ENCODE results near the gene C6orf132. TPM values are rescaled to one million over a fixed set of nuclear protein-coding genes. Genes with fewer than 3 reads are reported as not detected.

C6orf132 gene
- total and polyA plus RNA-seq, 8 donors = 27.4 to 99.2 (median 73.3) TPM

DNA sequence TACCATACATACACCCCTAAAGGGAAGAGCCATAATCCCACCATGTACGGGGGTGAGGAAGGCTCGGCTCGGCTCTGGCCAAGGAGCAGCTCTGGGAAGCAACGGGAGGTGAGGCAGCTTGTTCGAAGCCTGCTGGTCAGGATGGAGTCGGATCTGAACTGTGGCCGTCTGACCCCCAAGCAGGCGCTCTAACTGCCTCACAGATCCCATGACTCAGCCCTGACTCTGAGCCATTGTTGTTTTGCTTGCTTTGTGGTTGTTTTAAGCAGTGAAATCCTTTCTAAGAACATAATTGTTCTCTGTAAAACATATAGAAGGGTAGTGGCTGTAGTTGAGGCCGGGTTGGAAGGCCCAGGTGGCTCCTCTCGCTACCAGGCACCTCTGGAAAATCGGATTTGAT lies 10.9 kb downstream of the C6orf132 start:
- peaks cover 5 to 31% (median 21%) of the 10 kb centered on the region in 4 donors for H3K36me3 ChIP-seq
- no peaks in the 10 kb centered on the region for H3K9me3 ChIP-seq
- no peaks in the 10 kb centered on the region for H3K27me3 ChIP-seq
- no peak overlapping the region for H3K4me3 ChIP-seq
- H3K4me1 ChIP-seq = peaks cover 36 to 55% (median 43%) of the 10 kb centered on the region in 4 donors
- peak overlapping the region in 1 of 5 donors; percentile 26 for H3K27ac ChIP-seq
- intact Hi-C loops (cut with DNase I; ENCODE audit: low total_unique reads) = no loop called here
- TF ChIP-seq, protein P1, sequence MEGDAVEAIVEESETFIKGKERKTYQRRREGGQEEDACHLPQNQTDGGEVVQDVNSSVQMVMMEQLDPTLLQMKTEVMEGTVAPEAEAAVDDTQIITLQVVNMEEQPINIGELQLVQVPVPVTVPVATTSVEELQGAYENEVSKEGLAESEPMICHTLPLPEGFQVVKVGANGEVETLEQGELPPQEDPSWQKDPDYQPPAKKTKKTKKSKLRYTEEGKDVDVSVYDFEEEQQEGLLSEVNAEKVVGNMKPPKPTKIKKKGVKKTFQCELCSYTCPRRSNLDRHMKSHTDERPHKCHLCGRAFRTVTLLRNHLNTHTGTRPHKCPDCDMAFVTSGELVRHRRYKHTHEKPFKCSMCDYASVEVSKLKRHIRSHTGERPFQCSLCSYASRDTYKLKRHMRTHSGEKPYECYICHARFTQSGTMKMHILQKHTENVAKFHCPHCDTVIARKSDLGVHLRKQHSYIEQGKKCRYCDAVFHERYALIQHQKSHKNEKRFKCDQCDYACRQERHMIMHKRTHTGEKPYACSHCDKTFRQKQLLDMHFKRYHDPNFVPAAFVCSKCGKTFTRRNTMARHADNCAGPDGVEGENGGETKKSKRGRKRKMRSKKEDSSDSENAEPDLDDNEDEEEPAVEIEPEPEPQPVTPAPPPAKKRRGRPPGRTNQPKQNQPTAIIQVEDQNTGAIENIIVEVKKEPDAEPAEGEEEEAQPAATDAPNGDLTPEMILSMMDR (IDR thresholded peaks at IDR 0.05) = no peak
- TF ChIP-seq POLR2A (IDR thresholded peaks at IDR 0.05) (no peak), POLR2AphosphoS5 (IDR thresholded peaks at IDR 0.05) (no peak)
- WGBS, 5 donors = 78 to 91% (median 82%) methylated on average over 11 of the region's 11 CpGs
- DNase-seq = no peak

DNA sequence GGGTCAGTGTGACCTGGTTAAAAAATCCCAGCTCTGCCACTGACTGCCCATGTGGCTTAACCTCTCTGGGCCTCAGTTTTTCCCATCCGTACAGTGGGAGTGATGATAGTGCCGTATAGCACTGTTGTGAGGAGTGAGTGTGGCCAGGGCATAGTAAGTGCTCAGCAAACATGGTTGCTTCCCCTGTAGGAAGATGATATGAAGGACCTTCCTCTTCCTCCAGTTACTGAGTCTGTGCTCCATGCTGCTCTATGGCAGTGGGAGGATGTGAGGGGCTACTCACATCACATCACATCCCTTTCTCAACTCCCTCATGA lies 13.1 kb downstream of the C6orf132 start:
- DNase-seq = no peak
- no peak overlapping the region for H3K4me3 ChIP-seq
- intact Hi-C loops (cut with DNase I; ENCODE audit: low total_unique reads) = no loop called here
- no peaks in the 10 kb centered on the region for H3K9me3 ChIP-seq
- H3K4me1 ChIP-seq = peaks cover 37 to 55% (median 51%) of the 10 kb centered on the region in 4 donors
- peaks cover 10 to 48% (median 32%) of the 10 kb centered on the region in 4 donors for H3K36me3 ChIP-seq
- 52 to 82% (median 59%) methylated on average over 2 of the region's 2 CpGs for WGBS, 5 donors
- H3K27ac ChIP-seq = peak overlapping the region in 3 of 5 donors; percentile 2 to 40 (median 38)
- TF ChIP-seq POLR2A (IDR thresholded peaks at IDR 0.05) = no peak
- TF ChIP-seq, protein P1 (IDR thresholded peaks at IDR 0.05) = no peak
- TF ChIP-seq EP300 (IDR thresholded peaks at IDR 0.05) = no peak
- no peak for TF ChIP-seq POLR2AphosphoS5 (IDR thresholded peaks at IDR 0.05)
- no peaks in the 10 kb centered on the region for H3K27me3 ChIP-seq

DNA sequence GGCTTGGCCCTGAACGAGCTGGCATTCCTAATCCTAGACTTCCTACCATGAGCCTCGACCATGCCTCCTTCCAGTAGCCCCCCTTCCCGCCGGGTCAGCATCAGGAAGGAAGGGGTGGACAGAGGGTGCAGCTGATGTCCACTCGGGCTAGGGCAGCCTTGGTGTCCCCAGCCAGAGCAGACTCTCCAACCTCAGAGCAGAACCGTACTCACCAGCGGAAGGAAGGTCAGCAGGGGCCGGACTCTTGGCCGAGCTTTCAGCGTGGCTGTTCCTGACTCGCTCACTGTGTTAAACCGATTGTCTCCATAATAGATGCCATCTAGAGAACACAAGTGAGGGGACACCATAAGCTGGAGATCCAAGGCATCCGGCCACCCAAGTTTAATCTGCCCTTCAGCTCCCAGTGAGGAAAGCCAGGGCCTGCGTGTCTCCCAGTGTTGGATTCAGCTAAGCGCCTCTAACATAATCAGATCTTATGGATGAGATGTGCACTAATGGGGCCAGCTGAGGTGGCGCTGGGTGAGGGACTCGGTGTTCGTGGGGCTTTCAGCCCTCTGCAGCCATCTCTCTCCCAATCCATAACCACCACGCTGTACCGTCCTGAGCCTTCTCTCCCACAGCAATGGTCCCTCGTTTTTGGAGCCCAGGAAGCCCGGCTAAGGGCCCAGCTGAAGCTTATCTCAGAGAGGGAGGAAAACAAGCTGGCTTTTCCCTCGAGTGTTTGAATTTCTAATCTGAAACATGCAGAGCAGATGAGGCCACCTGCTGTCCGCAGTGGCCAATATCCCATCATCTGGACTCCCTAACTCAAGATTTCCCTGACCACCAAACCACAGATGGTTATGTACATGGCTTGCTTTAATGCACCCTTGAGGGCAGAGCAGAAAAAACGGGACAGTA lies 13.7 kb downstream of the C6orf132 start:
- WGBS, 5 donors = 59 to 69% (median 63%) methylated on average over 24 to 25 of the region's 25 CpGs
- H3K27ac ChIP-seq = peak overlapping the region in 4 of 5 donors; percentile 2 to 40 (median 32)
- intact Hi-C loops (cut with DNase I; ENCODE audit: low total_unique reads) = no loop called here
- H3K27me3 ChIP-seq = no peaks in the 10 kb centered on the region
- no peak overlapping the region for H3K4me3 ChIP-seq
- H3K9me3 ChIP-seq = no peaks in the 10 kb centered on the region
- TF ChIP-seq, protein P1 (IDR thresholded peaks at IDR 0.05) = peak in 1 of 7 experiments; percentile 27
- TF ChIP-seq EP300 (IDR thresholded peaks at IDR 0.05) = no peak
- peaks cover 39 to 58% (median 51%) of the 10 kb centered on the region in 4 donors for H3K4me1 ChIP-seq
- peaks cover 10 to 48% (median 32%) of the 10 kb centered on the region in 4 donors for H3K36me3 ChIP-seq
- peak in 1 of 2 donors; percentile 28 for DNase-seq

DNA sequence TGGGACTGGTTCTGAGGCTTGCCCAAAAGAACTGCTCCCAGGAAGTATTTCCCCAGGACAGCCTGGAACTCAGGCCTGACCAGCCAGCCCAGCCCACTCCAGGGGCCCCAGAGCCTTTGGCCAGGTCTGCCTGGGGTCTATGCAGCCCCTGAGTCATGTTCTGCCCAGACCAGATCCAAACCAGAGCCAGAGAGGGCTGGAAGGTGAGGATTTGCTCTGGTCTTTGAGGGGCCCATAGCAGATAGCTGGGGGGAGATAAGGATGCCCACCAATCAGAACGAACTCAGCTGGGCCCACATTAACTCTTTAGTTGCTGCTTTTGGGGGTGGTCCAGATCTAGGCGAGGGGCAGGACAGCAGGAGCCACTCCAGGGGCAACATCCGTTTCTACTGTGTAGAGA lies 16.8 kb downstream of the C6orf132 start:
- Histone ChIP-seq H3K4me3 (no peak overlapping the region), H3K27ac (peak overlapping the region; percentile 80 to 87 (median 85)), H3K9me3 (no peaks in the 10 kb centered on the region), H3K27me3 (no peaks in the 10 kb centered on the region), H3K36me3 (peaks cover 10 to 45% (median 28%) of the 10 kb centered on the region in 4 donors), H3K4me1 (peaks cover 51 to 77% (median 57%) of the 10 kb centered on the region in 4 donors)
- intact Hi-C loops (cut with DNase I; ENCODE audit: low total_unique reads) = no loop called here
- WGBS, 5 donors = 54 to 69% (median 62%) methylated on average over 3 of the region's 3 CpGs
- TF ChIP-seq, protein P1 (IDR thresholded peaks at IDR 0.05) = no peak
- TF ChIP-seq POLR2AphosphoS5 (IDR thresholded peaks at IDR 0.05) (no peak), POLR2A (IDR thresholded peaks at IDR 0.05) (no peak), EP300 (IDR thresholded peaks at IDR 0.05) (no peak)
- no peak for DNase-seq
